Skeletal muscle satellite cell (primary cell): ENCODE data around the gene HSPA14.

Source experiments
- H3K27me3 ChIP-seq: 2 replicates; pipeline ENCODE4 v1.7.0; 2013; ENCODE audit warnings: low read length; ENCODE audit not compliant: control insufficient read depth, insufficient read depth
- H3K36me3 ChIP-seq: 2 replicates; pipeline ENCODE4 v1.7.0; 2013; ENCODE audit warnings: mild to moderate bottlenecking, control low read depth, low read length; ENCODE audit not compliant: insufficient read depth
- H3K4me1 ChIP-seq: 2 replicates; pipeline ENCODE4 v1.7.0; 2013; ENCODE audit warnings: low read length; ENCODE audit not compliant: control insufficient read depth, insufficient read depth
- H3K4me2 ChIP-seq: 2 replicates; pipeline ENCODE4 v1.7.0; 2013; ENCODE audit warnings: mild to moderate bottlenecking, low read length
- H3K4me3 ChIP-seq: 2 replicates; pipeline ENCODE4 v1.7.0; 2013; ENCODE audit warnings: low read length
- H3K9ac ChIP-seq: 2 replicates; pipeline ENCODE4 v1.7.0; 2013; ENCODE audit warnings: mild to moderate bottlenecking, low read depth, low read length, moderate library complexity
- H3K9me3 ChIP-seq: replicated peaks from 2 replicates; pipeline ENCODE4 v1.7.0; 2013; ENCODE audit warnings: mild to moderate bottlenecking, control low read depth, low read length

HSPA14 gene

DNA sequence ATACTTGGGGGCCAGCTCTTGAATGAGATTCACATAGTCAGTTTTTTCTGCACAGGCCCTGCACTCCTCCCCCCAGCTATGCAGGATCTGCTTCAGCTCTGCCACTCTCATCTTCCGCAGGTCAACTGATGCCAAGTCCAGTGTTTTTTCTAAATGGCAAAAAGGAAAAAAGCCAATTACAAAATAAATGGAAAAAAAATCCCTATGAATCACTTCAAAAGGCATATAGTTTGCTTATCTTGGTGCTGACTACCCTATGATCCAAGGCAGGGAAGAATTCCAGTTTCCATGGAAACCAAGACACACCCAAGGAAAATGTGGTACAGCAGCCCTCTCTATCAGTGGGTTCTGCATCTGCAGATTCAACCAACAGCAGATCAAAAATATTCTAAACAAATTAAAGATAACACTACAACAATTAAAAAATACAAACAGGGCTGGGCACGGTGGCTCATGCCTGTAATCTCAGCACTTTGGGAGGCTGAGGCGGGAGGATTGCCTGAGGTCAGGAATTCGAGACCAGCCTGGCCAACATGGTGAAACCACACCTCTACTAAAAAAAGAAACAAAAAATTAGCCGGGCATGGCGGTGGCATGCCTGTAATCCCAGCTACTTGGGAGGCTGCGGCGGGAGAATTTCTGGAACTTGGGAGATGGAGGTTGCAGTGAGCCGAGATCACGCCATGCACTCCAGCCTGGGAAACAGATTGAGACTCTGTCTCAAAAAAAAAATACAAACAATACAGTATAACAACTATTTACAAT, 17.9 kb upstream of the HSPA14 start:
- Histone ChIP-seq H3K4me2 (no peak overlapping the region), H3K27me3 (no peaks in the 10 kb centered on the region), H3K36me3 (no peaks in the 10 kb centered on the region), H3K9me3 (no peaks in the 10 kb centered on the region), H3K9ac (no peak overlapping the region), H3K4me3 (no peak overlapping the region), H3K4me1 (peaks cover 13% of the 10 kb centered on the region)

DNA sequence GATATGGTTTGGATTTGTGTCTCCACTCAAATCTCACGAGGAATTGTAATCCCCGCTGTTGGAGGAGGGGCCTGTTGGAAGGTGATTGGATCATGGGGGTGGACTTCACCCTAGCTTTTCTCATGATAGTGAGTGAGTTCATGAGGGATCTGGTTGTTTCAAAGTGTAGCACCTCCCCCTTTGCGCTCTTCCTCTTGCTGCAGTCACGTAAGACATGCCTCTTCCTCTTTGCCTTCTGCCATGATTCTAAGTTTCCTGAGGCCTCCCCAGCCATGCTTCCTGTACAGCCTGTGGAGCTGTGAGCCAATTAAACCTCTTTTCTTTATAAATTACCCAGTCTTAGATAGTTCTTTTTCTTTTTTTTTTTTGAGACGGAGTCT, 17.3 kb upstream of the HSPA14 start:
- Histone ChIP-seq H3K36me3 (no peaks in the 10 kb centered on the region), H3K4me2 (no peak overlapping the region), H3K4me3 (no peak overlapping the region), H3K27me3 (no peaks in the 10 kb centered on the region), H3K4me1 (peaks cover 13% of the 10 kb centered on the region), H3K9me3 (no peaks in the 10 kb centered on the region), H3K9ac (no peak overlapping the region)

DNA sequence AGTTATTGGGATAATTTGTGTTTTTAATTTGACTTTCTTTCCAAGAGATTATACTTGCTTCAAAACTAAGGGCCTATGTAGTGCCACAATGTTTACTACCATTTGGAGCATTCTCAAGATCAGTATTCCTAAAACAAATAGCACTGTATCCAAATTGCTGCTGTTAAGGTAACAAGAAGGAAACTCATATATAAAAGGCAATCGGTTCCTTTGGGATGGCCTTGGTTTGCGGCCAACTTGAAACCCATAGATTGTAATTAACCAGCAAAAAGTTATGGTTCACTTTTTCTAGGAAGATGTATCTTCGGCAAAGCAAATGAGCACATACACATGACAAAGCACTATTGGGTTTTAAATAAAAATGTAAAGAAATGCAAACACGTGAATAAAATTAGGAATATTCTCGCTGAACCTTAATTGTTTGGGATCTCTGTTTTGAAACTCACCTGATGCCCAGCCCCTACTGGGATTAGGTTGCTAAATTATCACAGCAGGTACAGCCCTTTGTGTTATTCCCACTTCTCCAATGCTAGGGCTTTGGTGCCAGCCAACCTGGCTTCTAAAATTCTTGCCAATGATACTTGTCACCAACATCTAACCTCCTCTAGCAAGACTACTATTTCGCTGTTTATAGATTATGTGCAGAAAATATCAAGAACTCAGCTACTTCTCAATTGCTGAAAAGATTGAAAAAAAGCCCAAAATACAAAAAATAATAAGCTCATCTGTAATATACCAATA, 16.3 kb upstream of the HSPA14 start:
- Histone ChIP-seq H3K4me1 (peaks cover 13% of the 10 kb centered on the region), H3K27me3 (peaks cover 6% of the 10 kb centered on the region), H3K9ac (no peak overlapping the region), H3K4me3 (no peak overlapping the region), H3K36me3 (no peaks in the 10 kb centered on the region), H3K9me3 (no peaks in the 10 kb centered on the region), H3K4me2 (no peak overlapping the region)

DNA sequence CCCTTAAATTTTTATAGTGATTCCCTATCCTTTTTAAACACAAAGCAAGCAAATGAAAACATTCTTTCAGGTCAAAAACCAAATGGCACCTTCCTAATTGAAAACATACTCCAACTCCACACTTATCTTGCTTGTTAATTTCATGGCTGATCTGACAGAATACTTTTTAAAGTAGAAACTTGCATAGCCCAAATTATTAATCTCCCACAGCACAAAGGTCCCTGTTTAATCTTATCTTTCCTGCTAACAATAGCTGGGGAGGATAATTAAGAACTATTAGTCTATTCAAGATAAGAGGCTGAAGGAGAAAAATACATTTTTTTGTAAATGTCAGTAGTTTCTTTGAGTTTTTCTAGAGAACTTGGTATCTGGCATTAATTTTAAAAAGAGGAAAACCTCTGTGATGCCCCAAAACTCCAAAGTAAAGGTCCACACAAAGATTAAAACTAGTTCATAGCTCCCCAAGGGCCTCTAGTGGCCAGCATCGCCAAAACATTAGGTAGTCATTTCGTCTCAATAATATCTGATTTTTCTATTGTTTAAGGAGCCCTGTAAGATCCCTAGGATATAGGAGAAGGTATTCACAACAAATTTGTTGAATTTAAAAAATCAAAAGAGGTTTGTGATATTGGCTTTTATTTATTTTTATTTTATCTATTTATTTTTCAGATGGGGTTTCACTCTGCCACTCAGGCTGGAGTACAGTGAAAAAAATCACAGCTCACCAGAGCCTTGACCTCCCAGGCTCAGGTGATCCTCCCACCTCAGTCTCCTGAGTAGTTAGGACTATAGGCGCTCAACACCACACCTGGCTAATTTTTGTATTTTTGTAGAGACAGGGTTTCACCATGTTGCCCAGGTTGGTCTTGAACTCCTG, 15.0 kb upstream of the HSPA14 start:
- Histone ChIP-seq H3K4me3 (no peak overlapping the region), H3K9ac (no peak overlapping the region), H3K27me3 (peaks cover 6% of the 10 kb centered on the region), H3K4me1 (peaks cover 13% of the 10 kb centered on the region), H3K9me3 (no peaks in the 10 kb centered on the region), H3K4me2 (no peak overlapping the region), H3K36me3 (no peaks in the 10 kb centered on the region)

DNA sequence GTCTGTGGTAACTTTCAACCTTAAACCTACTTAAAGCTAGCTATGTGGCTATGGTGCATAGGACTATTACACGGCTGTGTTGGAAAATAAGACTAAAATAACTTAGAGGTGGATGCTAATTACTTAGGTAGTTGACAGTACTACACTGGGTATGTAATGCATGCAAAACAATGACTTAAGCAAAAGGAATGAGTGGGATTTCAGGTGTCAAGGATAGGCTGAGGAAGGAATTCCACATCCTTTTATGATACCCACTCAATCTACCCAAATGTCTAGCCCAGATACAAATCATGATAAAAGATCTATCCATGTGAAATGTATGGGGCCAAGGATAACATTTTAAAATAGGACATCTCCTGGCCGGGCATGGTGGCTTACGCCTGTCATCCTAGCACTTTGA, 14.1 kb upstream of the HSPA14 start:
- no peaks in the 10 kb centered on the region for H3K9me3 ChIP-seq
- no peak overlapping the region for H3K4me3 ChIP-seq
- H3K36me3 ChIP-seq = no peaks in the 10 kb centered on the region
- H3K9ac ChIP-seq = no peak overlapping the region
- H3K27me3 ChIP-seq = peaks cover 6% of the 10 kb centered on the region
- H3K4me1 ChIP-seq = peaks cover 13% of the 10 kb centered on the region
- H3K4me2 ChIP-seq = no peak overlapping the region

DNA sequence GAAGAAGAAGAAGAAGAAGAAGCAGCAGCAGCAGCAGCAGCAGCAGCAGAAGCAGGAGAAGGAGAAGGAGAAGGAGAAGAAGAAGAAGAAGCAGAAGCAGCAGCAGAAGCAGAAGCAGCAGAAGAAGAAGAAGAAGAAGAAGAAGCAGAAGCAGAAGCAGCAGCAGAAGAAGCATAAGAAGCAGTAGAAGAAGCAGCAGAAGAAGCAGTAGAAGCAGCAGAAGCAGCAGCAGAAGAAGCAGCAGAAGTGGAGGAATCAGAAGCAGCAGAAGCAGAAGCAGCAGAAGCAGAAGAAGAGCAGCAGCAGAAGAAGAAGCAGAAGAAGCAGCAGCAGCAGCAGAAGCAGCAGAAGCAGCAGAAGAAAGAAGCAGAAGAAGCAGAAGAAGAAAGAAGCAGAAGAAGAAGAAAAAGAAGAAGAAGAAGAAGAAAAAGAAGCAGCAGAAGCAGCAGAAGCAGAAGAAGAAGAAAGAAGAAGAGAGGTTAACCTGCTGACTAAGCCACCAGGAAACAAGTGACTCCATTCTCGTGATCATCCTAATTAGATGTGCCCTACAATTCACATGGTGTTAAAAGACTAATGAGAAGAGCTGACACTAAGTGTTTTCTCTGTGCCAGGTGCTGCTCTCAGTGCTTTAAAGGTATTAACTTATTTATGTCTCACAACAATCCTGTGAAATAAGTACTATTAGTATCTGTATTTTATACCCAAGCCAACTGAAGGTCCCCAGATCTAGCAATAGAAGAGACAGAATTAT, 11.9 kb upstream of the HSPA14 start:
- Histone ChIP-seq H3K4me3 (no peak overlapping the region), H3K9me3 (no peaks in the 10 kb centered on the region), H3K4me1 (no peaks in the 10 kb centered on the region), H3K4me2 (no peak overlapping the region), H3K9ac (no peak overlapping the region), H3K27me3 (peaks cover 6% of the 10 kb centered on the region), H3K36me3 (no peaks in the 10 kb centered on the region)

DNA sequence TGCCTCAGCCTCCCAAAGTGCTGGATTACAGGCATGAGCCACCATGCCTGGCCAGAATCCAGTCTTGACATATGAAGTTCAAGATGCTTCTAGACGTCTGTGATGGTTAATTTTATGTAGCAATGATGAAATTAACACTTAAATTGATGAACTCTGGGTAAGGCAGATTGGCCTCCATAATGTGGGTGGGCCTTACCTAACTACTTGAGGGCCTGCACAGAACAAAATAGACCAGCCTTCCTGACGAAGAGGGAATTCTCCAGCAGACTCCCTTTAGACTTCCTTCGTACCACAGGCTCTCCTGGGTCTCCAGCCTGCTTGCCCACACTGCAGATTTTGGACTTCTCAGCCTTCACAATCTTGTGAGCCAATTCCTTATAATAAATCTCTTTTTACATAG, 5.0 kb upstream of the HSPA14 start:
- Histone ChIP-seq H3K4me2 (no peak overlapping the region), H3K36me3 (no peaks in the 10 kb centered on the region), H3K4me1 (peaks cover 6% of the 10 kb centered on the region), H3K9me3 (no peaks in the 10 kb centered on the region), H3K27me3 (no peaks in the 10 kb centered on the region), H3K4me3 (no peak overlapping the region), H3K9ac (no peak overlapping the region)

DNA sequence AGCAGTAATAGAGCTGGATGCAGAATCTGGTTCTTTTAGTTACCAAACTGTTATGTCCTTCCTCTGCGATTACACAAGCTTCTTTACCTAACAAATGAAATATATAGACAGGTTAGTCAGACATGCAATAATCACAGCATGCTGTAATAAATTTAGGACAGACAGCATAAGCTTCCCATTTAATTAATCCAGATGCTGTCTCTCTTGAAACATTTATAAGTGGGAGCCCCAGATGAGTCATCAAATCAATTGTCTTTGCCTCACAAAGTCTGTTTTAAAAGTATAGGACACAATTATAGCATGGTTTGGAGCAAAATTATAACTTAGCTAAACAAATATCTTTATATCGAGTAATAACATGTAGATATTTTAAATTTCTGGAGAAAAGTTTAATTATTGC, 1.9 kb upstream of the HSPA14 start:
- Histone ChIP-seq H3K27me3 (no peaks in the 10 kb centered on the region), H3K36me3 (peaks cover 10% of the 10 kb centered on the region)

DNA sequence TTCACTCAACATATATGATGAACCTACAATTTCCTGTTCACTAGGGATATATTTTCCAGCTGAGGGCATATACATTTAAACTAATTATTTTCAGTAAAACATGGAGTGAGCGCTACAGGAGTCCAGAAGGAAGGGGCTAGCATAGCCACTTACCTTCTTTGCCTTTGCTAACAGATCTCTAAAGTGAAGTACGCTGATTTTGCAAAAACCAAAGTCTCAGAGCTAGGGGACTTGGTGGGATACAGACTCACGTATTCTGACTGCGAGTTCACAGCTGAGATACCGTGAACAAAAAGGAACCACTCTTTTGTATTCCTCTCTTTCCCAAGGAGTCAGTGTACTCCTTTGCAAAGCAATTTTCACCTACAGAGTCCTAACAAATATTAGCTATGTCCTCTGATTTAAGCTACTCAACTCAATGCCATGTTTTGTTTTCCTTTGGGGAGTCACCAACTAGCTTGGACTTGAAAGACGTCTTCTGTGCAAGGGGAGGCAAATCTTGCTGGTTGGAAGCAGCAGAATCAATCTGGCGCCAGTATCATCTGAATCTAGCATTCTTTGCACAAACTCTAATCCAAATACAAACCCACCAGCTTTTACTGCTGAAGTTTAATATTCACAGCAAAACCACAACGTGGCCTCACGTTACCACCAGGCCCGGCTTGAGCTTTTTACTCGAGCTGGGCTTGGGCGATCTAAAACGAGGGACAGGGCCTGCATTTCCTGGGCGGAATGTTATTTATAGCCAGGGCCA, 926 bp upstream of the HSPA14 start:
- peak overlapping the region; percentile 90 for H3K4me2 ChIP-seq
- peaks cover 6% of the 10 kb centered on the region for H3K4me1 ChIP-seq
- peaks cover 20% of the 10 kb centered on the region for H3K36me3 ChIP-seq
- H3K4me3 ChIP-seq = peak overlapping the region; percentile 98
- H3K9ac ChIP-seq = peak overlapping the region; percentile 99
- no peaks in the 10 kb centered on the region for H3K9me3 ChIP-seq
- no peaks in the 10 kb centered on the region for H3K27me3 ChIP-seq

More for the DNA sequence above, 1.9 kb upstream of the HSPA14 start:
- Histone ChIP-seq H3K4me1 (peaks cover 6% of the 10 kb centered on the region), H3K9ac (no peak overlapping the region), H3K4me2 (no peak overlapping the region), H3K9me3 (no peaks in the 10 kb centered on the region), H3K4me3 (no peak overlapping the region)

DNA sequence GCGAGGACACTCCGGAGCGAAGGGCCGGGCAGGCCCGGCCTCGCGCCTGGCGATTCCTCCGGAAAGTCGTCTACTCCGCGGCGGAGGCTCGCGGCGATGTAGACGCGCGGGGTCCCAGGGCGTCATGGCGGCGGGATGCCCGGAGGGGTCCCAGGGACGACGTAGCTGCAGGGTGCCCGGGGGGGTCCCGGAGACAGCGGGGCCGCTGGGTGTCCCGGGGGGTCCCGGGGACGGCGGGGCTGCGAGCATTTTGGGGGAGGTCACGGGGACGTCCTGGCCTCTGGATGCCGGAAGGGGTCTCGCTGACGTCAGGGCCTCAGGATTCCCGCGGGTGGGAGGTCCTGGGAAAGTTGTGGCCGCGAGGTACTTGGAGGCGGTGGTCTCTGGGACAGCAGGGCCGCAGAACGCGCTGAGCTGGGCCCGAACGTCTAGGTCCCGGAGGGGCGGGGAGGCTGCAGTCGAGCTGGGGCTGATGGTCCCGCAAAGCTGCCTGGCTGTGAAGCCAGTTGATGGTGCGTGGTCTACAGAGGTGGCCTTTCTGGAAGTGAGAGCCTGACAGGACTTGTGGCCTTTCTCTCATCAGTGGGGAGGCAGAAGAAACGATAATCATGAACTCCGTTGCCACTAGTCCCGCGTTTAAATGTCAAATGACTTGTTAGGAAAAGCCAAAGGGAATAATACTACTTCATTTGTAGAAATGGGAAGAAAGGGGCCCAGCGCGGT, 637 bp downstream of the HSPA14 start:
- Histone ChIP-seq H3K9me3 (no peaks in the 10 kb centered on the region), H3K9ac (peak overlapping the region; percentile 99), H3K4me1 (peaks cover 6% of the 10 kb centered on the region), H3K4me3 (peak overlapping the region; percentile 98), H3K27me3 (no peaks in the 10 kb centered on the region), H3K36me3 (peaks cover 35% of the 10 kb centered on the region), H3K4me2 (peak overlapping the region; percentile 93)
